SK-N-MC (cell line): ENCODE data around the gene DDC.
"Not testable (repeated sequence)": the region's sequence is repeated elsewhere in the genome, so short reads cannot be mapped to it uniquely, and the experiment has no call there.

Source experiments
- DNase-seq: peaks from one replicate; pipeline ENCODE4 v3.0.0-alpha.2; 2011; ENCODE audit warnings: low read depth, low spot score
- H3K27ac ChIP-seq: fragments of 200-600 bp; sonication (generic); 2 replicates; pipeline ENCODE4 v1.5.1; 2016; ENCODE audit warnings: mixed run types
- H3K36me3 ChIP-seq: fragments of 200-600 bp; sonication (generic); 2 replicates; pipeline ENCODE4 v1.6.1; 2017; ENCODE audit warnings: antibody characterized with exemption, low read length, mixed read lengths; ENCODE audit not compliant: insufficient read depth
- H3K4me3 ChIP-seq: fragments of 200-600 bp; sonication (generic); 2 replicates; pipeline ENCODE4 v1.5.1; 2016
- H3K9ac ChIP-seq: fragments of 200-600 bp; sonication (generic); 2 replicates; pipeline ENCODE4 v1.8.0; 2017; ENCODE audit warnings: mixed run types, mixed read lengths; ENCODE audit not compliant: insufficient read length
- H3K9me3 ChIP-seq: fragments of 200-600 bp; sonication (generic); 2 replicates; pipeline ENCODE4 v1.6.1; 2017; ENCODE audit warnings: low read depth, mild to moderate bottlenecking, antibody characterized with exemption, low read length, moderate library complexity, mixed read lengths
- EZH2 ChIP-seq: fragments of 200-600 bp; sonication (generic); IDR thresholded peaks from one replicate; pipeline ENCODE4 v1.6.1; 2017; ENCODE audit warnings: antibody characterized with exemption
- FOXP2 ChIP-seq: optimal IDR thresholded peaks from 2 replicates; pipeline ENCODE3; 2011; ENCODE audit warnings: mild to moderate bottlenecking, moderate library complexity; ENCODE audit not compliant: insufficient read depth; ENCODE audit errors: extremely low read length, control extremely low read depth
- POLR2AphosphoS5 ChIP-seq: IDR thresholded peaks from 2 replicates; pipeline ENCODE4 v1.6.1; 2012; ENCODE audit warnings: mild to moderate bottlenecking, low read depth, low read length, borderline replicate concordance

DDC gene

DNA sequence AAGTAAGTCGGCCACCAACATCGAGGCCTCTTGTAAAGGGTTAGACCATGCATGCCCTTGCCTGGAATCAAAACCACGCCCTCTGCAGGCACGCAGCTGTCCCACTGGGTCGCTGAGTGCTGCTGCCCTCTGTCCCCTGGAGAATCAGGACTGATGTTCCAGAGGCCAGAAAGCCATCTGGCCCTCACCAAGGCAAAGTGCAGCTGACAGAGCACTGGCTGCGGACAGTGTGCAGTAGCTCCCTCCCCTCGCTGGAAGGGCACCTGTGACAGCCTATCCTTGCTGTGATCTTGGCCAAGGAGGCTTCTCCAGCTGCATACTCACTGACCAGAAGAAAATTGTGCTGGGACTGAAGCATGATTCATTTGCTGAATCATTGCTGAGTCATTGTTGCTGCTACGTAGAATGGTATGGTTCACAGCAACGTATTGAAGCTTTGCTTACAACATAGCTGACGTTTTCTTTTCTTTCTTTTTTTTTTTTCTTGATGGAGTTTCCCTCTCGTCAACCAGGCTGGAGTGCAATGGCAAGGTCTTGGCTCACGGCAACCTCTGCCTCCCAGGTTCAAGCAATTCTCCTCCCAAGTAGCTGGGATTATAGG lies 30.4 kb downstream of the DDC start:
- Histone ChIP-seq H3K36me3 (no peaks in the 10 kb centered on the region), H3K27ac (no peak overlapping the region)

DNA sequence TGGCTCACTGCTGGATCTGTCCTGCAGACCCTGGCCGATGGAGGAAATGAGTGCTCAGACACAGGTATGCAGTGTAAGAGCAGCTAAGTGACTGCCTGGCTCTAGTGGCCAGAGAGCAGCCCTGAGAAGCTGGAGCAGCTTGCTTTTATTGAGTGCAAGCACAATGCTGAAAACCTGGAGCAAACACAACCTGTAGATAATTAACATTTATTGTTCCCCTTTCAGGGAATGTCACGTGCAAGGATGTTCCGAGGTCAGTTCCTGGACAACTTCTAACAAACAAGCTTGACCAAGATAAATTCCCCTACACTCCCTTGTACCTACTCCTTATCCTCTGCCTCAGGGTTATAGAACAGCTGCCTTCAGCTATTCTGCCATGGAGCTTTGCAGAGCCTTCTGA lies 31.3 kb downstream of the DDC start:
- Histone ChIP-seq H3K4me3 (no peak overlapping the region), H3K9me3 (no peaks in the 10 kb centered on the region), H3K36me3 (no peaks in the 10 kb centered on the region), H3K9ac (no peak overlapping the region), H3K27ac (no peak overlapping the region)
- TF ChIP-seq FOXP2 (no peak), POLR2AphosphoS5 (no peak), EZH2 (no peak)
- DNase-seq = no peak

More for the DNA sequence above, 30.4 kb downstream of the DDC start:
- DNase-seq = no peak
- TF ChIP-seq FOXP2 (no peak), EZH2 (no peak), POLR2AphosphoS5 (no peak)
- H3K9me3 ChIP-seq = no peaks in the 10 kb centered on the region
- no peak overlapping the region for H3K4me3 ChIP-seq
- no peak overlapping the region for H3K9ac ChIP-seq

DNA sequence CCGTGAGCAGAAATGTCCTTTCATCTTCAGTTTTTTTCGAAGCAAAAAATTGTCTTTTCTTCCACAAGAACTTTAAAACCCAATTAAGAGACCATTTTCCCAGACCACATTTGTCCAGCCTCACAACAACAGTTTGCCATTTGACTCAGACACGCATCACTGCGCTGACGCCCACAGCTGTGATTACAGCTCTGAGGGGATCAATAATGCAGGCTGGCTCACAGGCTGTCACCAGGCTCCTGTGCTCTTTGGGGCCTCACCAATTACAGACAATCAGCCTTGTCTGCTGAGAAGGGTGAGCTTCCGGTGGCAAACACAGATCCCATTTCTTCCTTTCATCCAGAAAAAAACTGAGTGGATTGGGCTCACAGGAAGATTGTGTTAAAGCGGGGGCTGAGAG lies 33.3 kb downstream of the DDC start:
- DNase-seq = no peak
- Histone ChIP-seq H3K4me3 (no peak overlapping the region), H3K9me3 (no peaks in the 10 kb centered on the region), H3K27ac (no peak overlapping the region), H3K9ac (no peak overlapping the region), H3K36me3 (no peaks in the 10 kb centered on the region)
- TF ChIP-seq EZH2 = no peak
- TF ChIP-seq POLR2AphosphoS5 = no peak
- TF ChIP-seq FOXP2 = no peak

DNA sequence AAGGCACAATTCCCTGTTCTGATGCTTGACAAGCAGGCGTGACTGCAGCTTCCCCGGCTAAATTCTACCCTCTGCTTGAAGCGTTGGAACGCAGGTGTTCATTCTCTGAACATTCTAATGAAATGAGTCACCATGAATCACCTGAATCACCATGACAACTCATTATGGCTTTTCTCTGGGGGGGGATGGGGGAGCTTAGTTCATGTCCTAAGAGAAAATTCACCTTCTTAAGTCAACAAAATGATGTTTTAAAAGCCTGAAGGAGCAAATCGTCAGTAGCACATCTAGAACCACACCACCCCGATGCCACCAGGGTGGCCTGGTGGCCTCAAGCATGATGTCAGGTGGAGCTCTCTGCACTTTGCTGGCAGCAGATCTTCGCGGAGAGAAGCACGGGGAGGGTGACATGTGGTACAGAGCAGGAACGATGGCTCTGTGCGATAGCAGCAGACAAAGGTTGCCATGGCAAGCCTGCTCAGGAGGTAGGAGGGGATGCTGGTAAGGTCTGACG lies 33.7 kb downstream of the DDC start:
- no peak overlapping the region for H3K27ac ChIP-seq
- TF ChIP-seq EZH2 (no peak), POLR2AphosphoS5 (no peak), FOXP2 (no peak)

DNA sequence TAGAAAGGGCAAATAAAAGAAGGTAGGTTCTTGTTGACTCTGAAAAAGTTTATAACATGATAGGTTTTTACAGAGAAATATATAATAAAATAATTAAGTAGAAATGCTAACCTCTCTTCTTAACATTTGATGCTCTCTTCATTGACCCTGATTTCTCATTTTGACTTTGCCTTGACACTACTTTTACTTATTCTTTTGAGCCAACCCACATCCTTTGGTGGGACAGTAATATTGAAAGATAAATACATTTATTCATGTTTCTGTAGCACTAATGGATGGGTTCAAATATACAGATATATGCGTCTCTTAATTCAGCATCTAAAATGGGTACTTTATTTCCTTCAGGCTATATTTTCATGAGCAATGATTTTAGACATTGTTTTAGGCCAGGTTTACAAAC lies 34.4 kb downstream of the DDC start:
- no peak for TF ChIP-seq EZH2
- no peak for TF ChIP-seq FOXP2
- no peak for TF ChIP-seq POLR2AphosphoS5
- no peak for DNase-seq
- no peaks in the 10 kb centered on the region for H3K9me3 ChIP-seq
- no peak overlapping the region for H3K27ac ChIP-seq
- no peak overlapping the region for H3K9ac ChIP-seq
- no peak overlapping the region for H3K4me3 ChIP-seq
- no peaks in the 10 kb centered on the region for H3K36me3 ChIP-seq

More for the DNA sequence above, 33.7 kb downstream of the DDC start:
- H3K9ac ChIP-seq = no peak overlapping the region
- no peak overlapping the region for H3K4me3 ChIP-seq
- no peaks in the 10 kb centered on the region for H3K9me3 ChIP-seq
- no peaks in the 10 kb centered on the region for H3K36me3 ChIP-seq
- DNase-seq = no peak

DNA sequence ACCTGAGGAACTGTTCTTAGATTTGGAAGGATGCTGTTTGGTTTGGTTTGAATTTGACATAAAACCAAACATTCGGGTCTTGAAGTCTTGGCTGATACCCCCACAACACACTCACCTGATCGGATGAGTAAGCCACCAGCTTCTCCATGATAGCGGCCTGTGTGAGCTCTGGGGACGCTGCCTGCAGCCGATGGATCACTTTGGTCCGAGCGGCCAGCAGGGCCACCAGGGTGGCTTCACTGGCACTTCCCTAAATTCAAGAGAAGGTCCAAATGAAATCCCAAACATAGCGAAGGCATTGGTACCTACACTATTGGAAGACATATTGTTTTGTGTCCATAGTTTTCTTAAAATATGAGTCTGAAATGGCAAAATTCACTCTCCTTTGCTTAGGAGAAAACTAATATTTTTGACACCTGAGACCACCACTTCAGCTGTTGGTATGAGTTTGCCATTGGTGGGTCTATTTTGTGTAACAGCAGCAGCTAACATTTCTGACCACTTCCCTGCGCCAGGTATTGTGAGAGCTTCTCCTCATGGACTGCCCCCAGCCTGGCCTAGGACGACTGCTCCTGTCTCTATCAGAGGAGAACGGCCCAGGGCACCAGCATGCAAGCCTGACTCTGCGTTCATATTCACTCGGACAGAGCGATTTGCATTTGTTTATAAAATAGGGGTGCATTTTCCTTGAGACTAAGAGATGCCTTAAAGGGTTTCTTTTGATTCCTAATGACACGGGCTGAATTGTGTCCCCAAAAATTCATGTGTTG lies 35.9 kb downstream of the DDC start:
- H3K9ac ChIP-seq = no peak overlapping the region
- no peak overlapping the region for H3K4me3 ChIP-seq

DNA sequence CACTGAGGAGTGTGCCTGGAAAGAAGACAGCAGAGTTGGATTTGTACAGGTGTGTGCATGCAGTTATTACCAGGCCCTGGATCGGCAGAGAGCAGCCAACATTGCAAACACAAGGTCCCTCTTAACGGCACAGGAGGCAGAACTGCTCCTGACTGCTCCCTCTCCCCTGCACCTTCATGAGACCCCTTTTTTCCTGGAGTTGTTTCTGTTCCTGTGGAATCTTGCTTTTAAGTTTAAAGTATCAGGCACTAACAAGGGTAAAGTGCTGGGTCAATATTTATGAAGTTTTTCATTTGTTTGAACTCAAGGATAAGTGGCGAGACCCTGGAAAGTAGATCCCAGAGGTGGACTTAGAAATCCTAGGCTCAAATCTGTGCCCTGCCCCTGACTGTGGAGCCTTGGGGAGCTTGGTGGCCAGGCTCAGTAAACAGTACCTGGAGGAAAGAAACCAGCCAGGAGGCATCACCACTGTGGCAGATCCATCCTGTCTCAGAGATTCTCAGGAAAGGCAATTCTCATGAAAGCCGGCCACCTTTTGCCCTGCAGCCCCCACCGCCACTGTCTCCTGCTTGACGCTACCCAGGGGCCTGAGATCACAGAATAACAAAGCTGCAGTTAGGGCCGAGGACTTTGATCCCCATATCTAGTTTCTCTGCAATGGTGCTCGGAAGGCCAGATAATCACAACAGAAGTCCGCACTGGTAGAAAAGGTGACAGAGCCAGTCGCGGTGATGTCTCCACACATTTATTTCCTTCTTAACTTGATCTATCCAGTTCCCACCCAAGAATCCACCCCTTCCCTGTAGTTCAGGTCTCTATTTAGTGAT lies 36.7 kb downstream of the DDC start:
- no peak overlapping the region for H3K9ac ChIP-seq

More for the DNA sequence above, 35.9 kb downstream of the DDC start:
- no peak for TF ChIP-seq FOXP2
- TF ChIP-seq EZH2 = no peak
- TF ChIP-seq POLR2AphosphoS5 = no peak
- Histone ChIP-seq H3K9me3 (no peaks in the 10 kb centered on the region), H3K36me3 (no peaks in the 10 kb centered on the region), H3K27ac (no peak overlapping the region)
- no peak for DNase-seq

DNA sequence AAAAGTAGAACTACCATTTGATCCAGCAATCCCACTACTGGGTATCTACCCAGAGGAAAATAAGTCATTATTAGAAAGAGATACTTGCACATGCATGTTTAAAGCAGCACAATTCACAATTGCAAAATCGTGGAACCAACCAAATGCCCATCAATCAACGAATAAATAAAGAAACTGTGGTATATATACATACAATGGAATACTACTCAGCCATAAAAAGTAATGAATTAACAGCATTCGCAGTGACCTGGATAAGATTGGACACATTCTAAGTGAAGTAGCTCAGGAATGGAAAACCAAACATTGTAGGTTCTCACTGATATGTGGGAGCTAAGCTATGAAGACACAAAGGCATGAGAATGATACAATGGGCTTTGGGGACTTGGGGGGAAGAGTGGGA lies 45.9 kb downstream of the DDC start:
- H3K36me3 ChIP-seq, H3K9ac ChIP-seq, H3K4me3 ChIP-seq, H3K9me3 ChIP-seq, H3K27ac ChIP-seq, DNase-seq: not testable (repeated sequence)

More for the DNA sequence above, 36.7 kb downstream of the DDC start:
- no peak for TF ChIP-seq EZH2
- no peak for TF ChIP-seq POLR2AphosphoS5
- no peak for TF ChIP-seq FOXP2
- Histone ChIP-seq H3K9me3 (no peaks in the 10 kb centered on the region), H3K27ac (no peak overlapping the region), H3K4me3 (no peak overlapping the region), H3K36me3 (no peaks in the 10 kb centered on the region)
- DNase-seq = no peak
